ENCODE data around the gene TRPV6. TPM values are rescaled to one million over a fixed set of nuclear protein-coding genes. Genes with fewer than 3 reads are reported as not detected.

TRPV6 gene
- total and polyA plus RNA-seq, 2 experiments from 2014 or later, result 0.08 to 0.80 TPM

GRCh38 chr7:142914121-142914520 is 28.6 kb upstream of the TRPV6 start (continued):
- TF ChIP-seq ETS1 (IDR thresholded peaks at IDR 0.05) (no peak), ZNF462 (CRISPR knock-in tag; IDR thresholded peaks at IDR 0.05) (no peak)

GRCh38 chr7:142913566-142913965 is 28.0 kb upstream of the TRPV6 start:
- H3K4me3 ChIP-seq, result no peak overlapping the region
- H2AFZ ChIP-seq, result no peak overlapping the region
- H3F3A ChIP-seq (replicated peaks; ENCODE audit: low read depth), result no peaks in the 10 kb centered on the region
- no peak overlapping the region for H3K27ac ChIP-seq (ENCODE audit: low read depth)
- ATAC-seq (no peak), DNase-seq (ENCODE audit: low spot score) (no peak)
- no peaks in the 10 kb centered on the region for H4K20me1 ChIP-seq (replicated peaks; ENCODE audit: insufficient read depth)
- H3K9me3 Mint-ChIP-seq, result no peaks in the 10 kb centered on the region; the same call in 2 of the 3 replicates
- no peaks in the 10 kb centered on the region for H3K36me3 Mint-ChIP-seq (ENCODE audit: low read depth)
- H3K4me3 Mint-ChIP-seq, result no peak overlapping the region
- no peak overlapping the region for H3K27ac Mint-ChIP-seq
- H3K4me2 ChIP-seq, result no peak overlapping the region
- no peaks in the 10 kb centered on the region for H3K4me1 ChIP-seq (ENCODE audit: insufficient read depth)
- TF ChIP-seq CREB1 (CRISPR knock-in tag; IDR thresholded peaks at IDR 0.05; ENCODE audit: low read depth) (no peak), ZNF114 (CRISPR knock-in tag; IDR thresholded peaks at IDR 0.05) (no peak), EZH2phosphoT487 (IDR thresholded peaks at IDR 0.05; ENCODE audit: unreplicated experiment) (no peak)
- peaks cover 2% of the 10 kb centered on the region; the same call in 1 of the 3 replicates for H3K4me1 Mint-ChIP-seq
- peaks cover 6% of the 10 kb centered on the region for H3K9me2 ChIP-seq (ENCODE audit: insufficient read depth)
- H3K79me2 ChIP-seq (replicated peaks; ENCODE audit: insufficient read depth), result no peaks in the 10 kb centered on the region
- H3K36me3 ChIP-seq (ENCODE audit: insufficient read depth), result no peaks in the 10 kb centered on the region
- H3K27me3 Mint-ChIP-seq (ENCODE audit: insufficient read depth, low read depth, poor library complexity), result peaks cover 4% of the 10 kb centered on the region
- no peaks in the 10 kb centered on the region for H3K27me3 ChIP-seq (ENCODE audit: insufficient read depth)

Data from GM23338 (cell line).